ENCODE measurements around the gene MMP3.
A peak's percentile ranks its signal among the peaks of the same experiment; 100 is the strongest.
"Not testable (repeated sequence)": the region's sequence is repeated elsewhere in the genome, so short reads cannot be mapped to it uniquely, and the experiment has no call there.

The MMP3 gene

GRCh38 chr11:102843489-102843888 is at the start of gene MMP3:
MMP3 (minus strand) TSS chr11:102843609; CDS start chr11:102843546, 63 bp downstream.
- DNase-seq (ENCODE audit: low read depth) = peak; percentile 59

GRCh38 chr11:102891736-102892135 is 48.3 kb upstream of the MMP3 start:
- no peak for DNase-seq (ENCODE audit: low read depth)

- no peak for DNase-seq (ENCODE audit: low read depth)
These were observed 43.6 kb upstream of the MMP3 start for GRCh38 chr11:102886999-102887398.

- no peak for DNase-seq (ENCODE audit: low read depth)
These were observed 39.7 kb upstream of the MMP3 start for GRCh38 chr11:102883141-102883540.

GRCh38 chr11:102882389-102883024 is 39.1 kb upstream of the MMP3 start:
- DNase-seq (ENCODE audit: low read depth) = peak; percentile 71

GRCh38 chr11:102879801-102880200 is 36.4 kb upstream of the MMP3 start:
- DNase-seq (ENCODE audit: low read depth) = no peak

GRCh38 chr11:102878595-102878994 is 35.2 kb upstream of the MMP3 start:
- no peak for DNase-seq (ENCODE audit: low read depth)

- DNase-seq (ENCODE audit: low read depth) = no peak
These were observed 31.4 kb upstream of the MMP3 start, which contains the start of gene MMP12 for GRCh38 chr11:102874852-102875251. MMP12 (minus strand) TSS chr11:102874982; CDS start chr11:102874937, 45 bp downstream.

GRCh38 chr11:102869354-102869964 is 26.1 kb upstream of the MMP3 start:
- DNase-seq (ENCODE audit: low read depth) = not testable (repeated sequence)

- DNase-seq (ENCODE audit: low read depth) = peak; percentile 42
These were observed 24.9 kb upstream of the MMP3 start for GRCh38 chr11:102868339-102868738.

GRCh38 chr11:102864724-102865123 is 21.3 kb upstream of the MMP3 start:
- no peak for DNase-seq (ENCODE audit: low read depth)

- DNase-seq (ENCODE audit: low read depth) = no peak
These were observed 10.5 kb upstream of the MMP3 start for GRCh38 chr11:102853956-102854355.

- no peak for DNase-seq (ENCODE audit: low read depth)
These were observed 9.6 kb upstream of the MMP3 start for GRCh38 chr11:102853055-102853454.

GRCh38 chr11:102850973-102851745 is 7.8 kb upstream of the MMP3 start:
- DNase-seq (ENCODE audit: low read depth) = peak; percentile 92

GRCh38 chr11:102849311-102849710 is 5.9 kb upstream of the MMP3 start:
- peak; percentile 73 for DNase-seq (ENCODE audit: low read depth)

- no peak for DNase-seq (ENCODE audit: low read depth)
These were observed 2.9 kb upstream of the MMP3 start for GRCh38 chr11:102846292-102846691.

- no peak for DNase-seq (ENCODE audit: low read depth)
These were observed 479 bp downstream of the MMP3 start for GRCh38 chr11:102842930-102843329.

- DNase-seq (ENCODE audit: low read depth) = no peak
These were observed 3.4 kb downstream of the MMP3 start for GRCh38 chr11:102840018-102840417.

GRCh38 chr11:102837646-102838045 is 5.8 kb downstream of the MMP3 start:
- DNase-seq (ENCODE audit: low read depth) = no peak

GRCh38 chr11:102837156-102837555 is 6.3 kb downstream of the MMP3 start:
- no peak for DNase-seq (ENCODE audit: low read depth)

GRCh38 chr11:102836290-102836875 is 7.0 kb downstream of the MMP3 start:
- peak; percentile 59 for DNase-seq (ENCODE audit: low read depth)

- no peak for DNase-seq (ENCODE audit: low read depth)
These were observed 9.7 kb downstream of the MMP3 start for GRCh38 chr11:102833731-102834130.

GRCh38 chr11:102832612-102833011 is 10.8 kb downstream of the MMP3 start:
- DNase-seq (ENCODE audit: low read depth) = no peak
